Epithelial cell of proximal tubule (primary cell): ENCODE data around the gene AFF1. TPM values are rescaled to one million over a fixed set of nuclear protein-coding genes. Genes with fewer than 3 reads are reported as not detected.

Source experiments
- total RNA-seq: library from RNA; depleted of rRNA; stranded (reverse); fragments of >200 nt; gene quantifications from 2 replicates; pipeline ENCODE4 v1.2.3, GENCODE V29; 2015

The AFF1 gene
- total RNA-seq, 1 donor from 2014 or later, result 12.5 TPM

Other genes with a start within 250 kb of the AFF1 start
- not detected in 2 replicates for gene SLC10A6, start 85.6 kb upstream of the AFF1 start, total RNA-seq
- 0.80 and 1.1 TPM in 2 replicates for gene C4orf36, start 42.6 kb upstream of the AFF1 start, total RNA-seq